NCI-H2171 treated with DMSO at 0.1 percent for 48 hours (cell line): ENCODE results near the gene KRT72.

Experiments
- DNase-seq: peaks from one replicate; lab custom pipeline; 2025; lab: John Stamatoyannopoulos, UW

The KRT72 gene

GRCh38 chr12:52600941-52601481 lies at the start of gene KRT72:
Gene KRT72, minus strand, starts transcription at chr12:52601463. Its CDS starts 11 bp downstream, at chr12:52601452.
- no peak for DNase-seq

GRCh38 chr12:52650520-52651081 lies 49.3 kb upstream of the KRT72 start:
- DNase-seq: peak; percentile 86

- no peak for DNase-seq
These were observed 47.8 kb upstream of the KRT72 start for GRCh38 chr12:52649066-52649465.

GRCh38 chr12:52648012-52648550 lies 46.8 kb upstream of the KRT72 start:
- no peak for DNase-seq

- no peak for DNase-seq
These were observed 46.3 kb upstream of the KRT72 start for GRCh38 chr12:52647601-52648000.

- no peak for DNase-seq
These were observed 45.4 kb upstream of the KRT72 start for GRCh38 chr12:52646613-52647012.

- DNase-seq: no peak
These were observed 44.7 kb upstream of the KRT72 start for GRCh38 chr12:52645982-52646381.

- DNase-seq: no peak
These were observed 44.0 kb upstream of the KRT72 start for GRCh38 chr12:52645120-52645761.

GRCh38 chr12:52644078-52644415 lies 42.8 kb upstream of the KRT72 start:
- DNase-seq: no peak

- no peak for DNase-seq
These were observed 42.2 kb upstream of the KRT72 start for GRCh38 chr12:52643233-52644077.

- DNase-seq: no peak
These were observed 40.2 kb upstream of the KRT72 start for GRCh38 chr12:52641468-52641867.

GRCh38 chr12:52637299-52637698 lies 36.0 kb upstream of the KRT72 start:
- no peak for DNase-seq

- DNase-seq: no peak
These were observed 35.5 kb upstream of the KRT72 start for GRCh38 chr12:52636592-52637258.

GRCh38 chr12:52636189-52636588 lies 34.9 kb upstream of the KRT72 start:
- no peak for DNase-seq

- peak; percentile 89 for DNase-seq
These were observed 33.2 kb upstream of the KRT72 start for GRCh38 chr12:52634266-52635056.

- DNase-seq: peak; percentile 15
These were observed 32.1 kb upstream of the KRT72 start for GRCh38 chr12:52633383-52633782.

GRCh38 chr12:52632656-52633055 lies 31.4 kb upstream of the KRT72 start:
- DNase-seq: no peak

- DNase-seq: no peak
These were observed 30.6 kb upstream of the KRT72 start for GRCh38 chr12:52631676-52632459.

GRCh38 chr12:52631264-52631663 lies 30.0 kb upstream of the KRT72 start:
- DNase-seq: no peak

GRCh38 chr12:52630599-52631200 lies 29.4 kb upstream of the KRT72 start:
- no peak for DNase-seq
